DMS53 treated with DMSO at 0.1 percent for 48 hours (cell line): ENCODE data around the gene ADCY1.
"Not testable (repeated sequence)": the region's sequence is repeated elsewhere in the genome, so short reads cannot be mapped to it uniquely, and the experiment has no call there.

Experiments used
- DNase-seq: peaks from one replicate; lab custom pipeline; 2025; ENCODE audit not compliant: unreplicated experiment; lab: John Stamatoyannopoulos, UW

Gene ADCY1

GRCh38 chr7:45573661-45574415, at the start of gene ADCY1:
Gene ADCY1, plus strand, starts transcription at chr7:45574368. Its CDS starts 176 bp downstream, at chr7:45574544.
- DNase-seq = no peak

GRCh38 chr7:45524445-45524844, 49.7 kb upstream of the ADCY1 start:
- DNase-seq = no peak

- DNase-seq = no peak
These were observed 49.1 kb upstream of the ADCY1 start for GRCh38 chr7:45525057-45525456.

GRCh38 chr7:45543473-45543872, 30.7 kb upstream of the ADCY1 start:
- DNase-seq = no peak

- DNase-seq = not testable (repeated sequence)
These were observed 29.0 kb upstream of the ADCY1 start for GRCh38 chr7:45545105-45545710.

GRCh38 chr7:45548917-45549316, 25.3 kb upstream of the ADCY1 start:
- DNase-seq = not testable (repeated sequence)

GRCh38 chr7:45563401-45563800, 10.8 kb upstream of the ADCY1 start:
- no peak for DNase-seq

- DNase-seq = no peak
These were observed 10.2 kb upstream of the ADCY1 start for GRCh38 chr7:45563941-45564461.

GRCh38 chr7:45564485-45564884, 9.7 kb upstream of the ADCY1 start:
- DNase-seq = no peak

- DNase-seq = no peak
These were observed 9.2 kb upstream of the ADCY1 start for GRCh38 chr7:45564886-45565455.

- DNase-seq = no peak
These were observed 7.8 kb upstream of the ADCY1 start for GRCh38 chr7:45566386-45566785.

- DNase-seq = no peak
These were observed 7.2 kb upstream of the ADCY1 start for GRCh38 chr7:45566961-45567360.

GRCh38 chr7:45567713-45568112, 6.5 kb upstream of the ADCY1 start:
- DNase-seq = no peak

GRCh38 chr7:45568536-45569289, 5.5 kb upstream of the ADCY1 start:
- DNase-seq = no peak

GRCh38 chr7:45569290-45569685, 4.9 kb upstream of the ADCY1 start:
- DNase-seq = no peak

- DNase-seq = no peak
These were observed 3.4 kb upstream of the ADCY1 start for GRCh38 chr7:45570797-45571196.

GRCh38 chr7:45573204-45573603, 964 bp upstream of the ADCY1 start:
- DNase-seq = no peak

- DNase-seq = no peak
These were observed 174 bp downstream of the ADCY1 start for GRCh38 chr7:45574416-45574668.

- peak; percentile 50 for DNase-seq
These were observed 717 bp downstream of the ADCY1 start for GRCh38 chr7:45574669-45575500.

- no peak for DNase-seq
These were observed 1.5 kb downstream of the ADCY1 start for GRCh38 chr7:45575501-45576248.
